Measurements from ENCODE around the gene RGL1.

GRCh38 chr1:183806125-183806524, 1.2 kb downstream of the RGL1 start:
- TF ChIP-seq CTCF (conservative IDR thresholded peaks at IDR 0.05; ENCODE audit: low read depth, low read length) (no peak), EZH2 (IDR thresholded peaks at IDR 0.05; ENCODE audit: borderline replicate concordance, low read depth, low read length, poor library complexity, severe bottlenecking) (no peak)

Data from A673 (cell line).